Eye (tissue), 1 donor: ENCODE results near the gene METRNL.

Experiments
- DNase-seq: peaks from one replicate; pipeline ENCODE4 v3.0.0-alpha.2; 2015

The METRNL gene

GRCh38 chr17:83092931-83093330, 13.5 kb downstream of the METRNL start:
- DNase-seq = no peak

- no peak for DNase-seq
Measured at GRCh38 chr17:83093506-83093905, 14.1 kb downstream of the METRNL start.

- DNase-seq = no peak
Measured at GRCh38 chr17:83094291-83094690, 14.9 kb downstream of the METRNL start.

GRCh38 chr17:83095016-83095415, 15.6 kb downstream of the METRNL start:
- no peak for DNase-seq

- no peak for DNase-seq
Measured at GRCh38 chr17:83096401-83097224, 17.2 kb downstream of the METRNL start.

- no peak for DNase-seq
Measured at GRCh38 chr17:83097831-83098230, 18.4 kb downstream of the METRNL start.

- DNase-seq = peak; percentile 87
Measured at GRCh38 chr17:83098241-83099085, 19.1 kb downstream of the METRNL start.

GRCh38 chr17:83099086-83099555, 19.7 kb downstream of the METRNL start:
- DNase-seq = peak; percentile 78

GRCh38 chr17:83099570-83100181, 20.3 kb downstream of the METRNL start:
- DNase-seq = peak; percentile 89

- no peak for DNase-seq
Measured at GRCh38 chr17:83100220-83100852, 20.9 kb downstream of the METRNL start.

- DNase-seq = peak; percentile 60
Measured at GRCh38 chr17:83100853-83101391, 21.5 kb downstream of the METRNL start.

- no peak for DNase-seq
Measured at GRCh38 chr17:83101805-83102480, 22.5 kb downstream of the METRNL start.

GRCh38 chr17:83103200-83103942, 24.0 kb downstream of the METRNL start:
- DNase-seq = peak; percentile 52

GRCh38 chr17:83103943-83104311, 24.5 kb downstream of the METRNL start:
- no peak for DNase-seq

GRCh38 chr17:83104577-83105505, 25.4 kb downstream of the METRNL start:
- no peak for DNase-seq

GRCh38 chr17:83105512-83105911, 26.1 kb downstream of the METRNL start:
- DNase-seq = no peak

- DNase-seq = peak; percentile 76
Measured at GRCh38 chr17:83106056-83106588, 26.7 kb downstream of the METRNL start.

GRCh38 chr17:83106913-83107655, 27.7 kb downstream of the METRNL start:
- no peak for DNase-seq

GRCh38 chr17:83107656-83108048, 28.2 kb downstream of the METRNL start:
- DNase-seq = no peak
